GM19463 (cell line): ENCODE measurements around the gene GZMA.

Experiments
- ATAC-seq: cut with Tn5 transposase; IDR thresholded peaks from one replicate; pipeline ENCODE4 v1.9.1; 2021; ENCODE audit warnings: mild to moderate bottlenecking, moderate library complexity; ENCODE audit not compliant: unreplicated experiment

The GZMA gene

DNA sequence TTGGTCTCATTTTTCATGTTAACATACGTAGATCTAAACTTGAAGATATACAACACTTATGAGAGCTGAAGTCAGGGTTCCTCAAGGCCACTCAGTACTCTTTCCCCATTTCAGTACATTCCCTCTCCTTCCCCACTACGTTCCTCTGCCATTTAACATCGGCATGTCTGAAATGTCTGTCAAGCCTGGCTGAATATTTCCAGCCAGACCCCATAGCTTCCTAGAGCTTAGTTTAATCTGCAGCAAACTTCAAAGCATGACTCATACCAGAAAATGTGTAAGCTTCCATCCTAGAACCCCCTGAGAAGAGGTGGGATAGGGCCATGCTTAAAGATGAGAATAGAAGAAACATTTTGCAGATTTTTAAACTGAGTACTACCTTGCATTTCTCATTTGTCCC is 6.2 kb downstream of the GZMA start:
- ATAC-seq = no peak

- ATAC-seq = no peak
These were observed 7.8 kb downstream of the GZMA start for GRCh38 chr5:55110217-55110616.

DNA sequence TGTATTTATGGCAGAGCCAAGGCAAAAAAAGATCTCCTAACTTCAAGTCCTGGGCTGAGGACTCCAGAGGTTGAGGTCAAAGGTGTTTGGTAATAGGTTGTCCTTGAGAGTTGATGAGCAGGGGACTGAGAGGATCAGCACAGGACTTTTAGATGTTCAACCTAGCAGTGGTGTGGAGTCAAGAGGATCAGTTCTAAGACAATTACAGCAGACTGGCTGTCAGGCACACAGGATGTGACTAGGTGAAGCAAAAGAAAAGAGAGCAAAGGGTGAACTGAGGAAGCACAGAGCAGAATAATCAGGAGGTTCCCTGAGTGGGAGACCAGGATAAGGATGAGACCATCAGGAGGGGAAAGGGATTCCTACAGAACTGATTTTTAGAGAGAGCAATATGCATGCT is 10.9 kb downstream of the GZMA start:
- no peak for ATAC-seq

DNA sequence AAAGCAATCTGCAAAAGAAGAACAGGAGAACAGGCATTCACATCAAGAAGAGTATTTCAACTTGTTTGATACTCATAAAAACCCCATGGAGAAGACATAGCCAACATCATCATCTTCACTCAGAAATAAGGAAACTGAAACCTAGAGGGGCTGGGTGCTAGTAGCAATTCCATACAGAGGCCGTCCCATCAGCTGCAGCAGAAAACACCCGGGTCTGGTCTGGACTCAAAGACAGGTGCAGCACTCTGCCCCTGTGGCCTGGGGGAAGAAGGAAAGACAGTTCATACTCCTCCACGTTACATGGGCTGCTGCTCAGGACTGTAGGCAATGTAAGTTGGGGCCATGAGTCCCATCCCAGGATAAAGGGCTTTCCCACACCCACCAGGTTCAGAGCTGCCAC is 11.6 kb downstream of the GZMA start:
- no peak for ATAC-seq

DNA sequence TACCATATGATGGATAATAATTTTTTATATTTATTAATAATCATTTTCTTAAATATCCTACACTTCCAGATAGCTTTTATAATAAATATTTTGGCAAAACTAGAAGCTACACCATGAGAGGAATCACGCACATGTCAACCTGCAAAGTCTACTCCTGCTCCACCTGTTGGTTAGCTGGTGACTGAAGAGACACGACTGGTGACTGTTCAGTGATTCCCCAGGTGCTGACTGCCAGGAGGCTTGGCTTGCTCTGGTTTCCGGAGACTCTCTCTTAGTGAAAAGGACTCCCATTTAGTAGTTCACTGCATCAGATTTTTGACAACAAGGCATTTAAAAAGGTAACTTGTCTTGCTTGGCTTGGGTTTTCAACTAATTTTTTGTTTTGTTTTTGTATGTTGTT is 20.9 kb downstream of the GZMA start:
- no peak for ATAC-seq

DNA sequence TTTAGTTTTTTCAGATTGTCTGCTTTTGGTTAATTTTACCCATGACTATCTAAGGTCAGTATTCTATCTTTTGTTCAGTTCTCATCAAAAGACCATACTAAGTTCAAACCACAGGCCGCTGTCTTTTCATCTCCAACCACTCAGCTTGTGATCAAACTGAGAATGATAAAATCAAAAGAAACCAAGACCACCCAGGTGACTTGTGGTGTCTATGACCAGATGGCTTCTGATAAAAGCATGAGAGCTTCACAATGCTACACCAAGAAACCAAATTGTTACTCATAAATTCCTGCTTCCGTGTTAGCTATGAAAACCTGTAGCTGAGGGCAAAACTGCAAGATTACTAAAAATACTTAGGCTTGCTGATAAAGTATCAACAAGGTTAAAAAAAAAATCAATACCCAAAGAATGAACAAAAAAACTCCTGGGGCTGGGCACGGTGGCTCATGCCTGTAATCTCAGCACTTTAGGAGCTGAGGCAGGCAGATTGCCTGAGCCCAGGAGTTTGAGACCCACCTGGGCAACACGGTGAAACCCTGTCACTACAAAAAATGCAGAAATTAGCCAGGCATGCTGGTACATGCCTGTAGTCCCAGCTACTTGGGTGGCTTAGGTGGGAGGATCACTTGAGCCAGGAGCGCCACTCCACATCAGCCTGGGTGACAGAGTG is 31.7 kb downstream of the GZMA start:
- ATAC-seq = no peak

- ATAC-seq = no peak
These were observed 34.1 kb downstream of the GZMA start for GRCh38 chr5:55136521-55136920.

DNA sequence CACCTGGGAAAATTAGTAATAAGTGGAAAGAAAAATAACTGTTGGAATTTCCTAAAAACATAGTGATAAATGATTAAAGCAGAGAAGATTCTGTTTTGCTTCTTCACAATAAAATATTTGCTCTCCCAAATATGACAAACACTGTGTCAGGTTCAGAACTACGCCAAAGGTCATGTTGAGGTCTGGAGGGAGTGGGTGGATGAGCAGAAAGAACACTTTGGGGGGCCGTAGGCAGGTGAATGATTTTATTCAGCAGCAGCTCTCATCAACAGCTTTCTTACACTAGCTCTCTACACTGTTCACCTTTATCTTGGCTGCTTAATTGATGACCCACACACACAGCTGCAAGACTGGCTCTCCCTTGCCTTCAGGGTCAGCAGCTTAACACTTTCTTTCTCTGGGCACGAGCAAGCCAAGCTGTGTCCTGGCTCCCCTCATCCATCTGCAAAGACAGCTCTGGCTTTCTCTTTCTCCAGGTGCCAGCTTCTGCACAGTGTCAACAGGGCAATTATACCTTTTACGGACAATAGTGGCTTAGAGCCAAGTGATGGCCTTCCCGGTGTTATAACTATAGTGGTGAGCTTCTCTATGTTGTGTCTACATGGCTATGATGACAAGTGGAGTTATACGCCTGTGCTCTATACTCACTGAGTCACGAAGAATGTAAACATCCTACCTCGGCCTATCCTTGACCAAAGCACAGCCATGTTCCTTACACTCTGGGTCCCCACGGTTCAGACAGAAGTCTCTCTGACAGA is 38.6 kb downstream of the GZMA start:
- no peak for ATAC-seq

GRCh38 chr5:55141945-55142690 is 39.7 kb downstream of the GZMA start:
- ATAC-seq = no peak

GRCh38 chr5:55143624-55144023 is 41.2 kb downstream of the GZMA start:
- ATAC-seq = no peak

DNA sequence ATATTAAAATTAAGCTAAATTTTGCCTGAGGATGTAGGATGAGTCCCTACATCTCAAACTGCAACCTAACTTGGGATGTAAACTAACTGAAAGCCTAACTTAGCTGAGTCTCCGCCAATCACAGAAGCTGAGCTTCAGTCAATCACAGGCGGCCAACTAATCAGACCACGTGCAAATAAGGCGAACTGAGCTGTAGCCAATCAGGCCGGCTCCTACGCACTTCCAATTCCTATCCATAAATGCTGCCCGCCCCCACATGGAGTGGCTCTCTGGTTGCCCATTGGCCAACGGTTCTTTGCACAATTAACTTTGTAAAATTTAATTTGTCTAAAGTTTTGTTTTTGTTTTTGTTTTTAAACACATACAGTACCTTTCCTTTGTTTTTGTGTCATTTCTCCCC is 43.6 kb downstream of the GZMA start:
- ATAC-seq = no peak

DNA sequence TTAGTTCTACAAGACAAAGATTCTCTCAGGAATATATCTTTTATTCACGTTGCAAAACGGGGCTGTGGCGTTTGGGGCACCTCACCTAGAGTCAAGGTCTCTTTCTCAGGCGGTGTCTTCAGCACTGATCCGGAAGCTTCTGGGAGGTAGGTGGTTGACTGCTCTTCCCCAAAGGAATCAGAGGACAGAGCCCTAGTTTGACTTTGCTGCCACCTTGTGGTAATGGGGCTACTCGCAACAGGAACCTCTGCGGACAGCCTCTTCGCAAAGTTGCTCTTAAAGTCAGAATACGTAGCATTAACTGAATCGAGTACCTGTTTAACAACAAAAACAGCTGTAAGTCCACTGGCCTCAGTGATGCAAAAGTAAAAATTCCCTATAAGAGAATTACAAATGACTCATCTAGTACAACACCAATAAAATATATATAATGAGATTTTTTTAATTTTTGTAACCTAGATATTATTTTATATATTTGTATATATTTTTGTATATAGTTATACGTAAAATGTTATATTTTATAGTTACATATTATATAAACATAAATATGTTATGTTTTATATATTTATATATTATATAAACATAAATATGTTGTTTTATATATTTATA is 44.2 kb downstream of the GZMA start:
- peak; percentile 87 for ATAC-seq

DNA sequence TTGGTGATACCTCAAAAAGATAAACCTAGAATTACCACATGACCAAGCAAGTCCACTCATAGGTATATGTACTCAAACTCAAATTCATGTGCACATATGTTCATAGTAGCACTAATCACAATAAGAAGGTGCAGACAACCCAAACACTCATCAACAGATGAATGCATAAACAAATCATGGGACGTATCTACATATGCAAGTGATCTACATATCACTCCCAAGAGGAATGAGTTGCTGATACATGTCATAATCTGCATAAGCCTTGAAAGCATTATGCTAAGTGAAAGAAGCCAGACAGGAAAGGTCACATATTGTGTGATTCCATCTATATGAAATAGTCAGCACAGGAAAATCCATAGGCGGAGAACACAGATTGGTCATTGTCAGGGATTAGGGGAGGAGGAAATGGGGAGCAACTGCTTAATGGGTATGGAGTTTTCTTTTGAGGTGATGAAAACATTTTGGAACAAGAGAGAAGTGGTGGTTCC is 46.9 kb downstream of the GZMA start:
- no peak for ATAC-seq

DNA sequence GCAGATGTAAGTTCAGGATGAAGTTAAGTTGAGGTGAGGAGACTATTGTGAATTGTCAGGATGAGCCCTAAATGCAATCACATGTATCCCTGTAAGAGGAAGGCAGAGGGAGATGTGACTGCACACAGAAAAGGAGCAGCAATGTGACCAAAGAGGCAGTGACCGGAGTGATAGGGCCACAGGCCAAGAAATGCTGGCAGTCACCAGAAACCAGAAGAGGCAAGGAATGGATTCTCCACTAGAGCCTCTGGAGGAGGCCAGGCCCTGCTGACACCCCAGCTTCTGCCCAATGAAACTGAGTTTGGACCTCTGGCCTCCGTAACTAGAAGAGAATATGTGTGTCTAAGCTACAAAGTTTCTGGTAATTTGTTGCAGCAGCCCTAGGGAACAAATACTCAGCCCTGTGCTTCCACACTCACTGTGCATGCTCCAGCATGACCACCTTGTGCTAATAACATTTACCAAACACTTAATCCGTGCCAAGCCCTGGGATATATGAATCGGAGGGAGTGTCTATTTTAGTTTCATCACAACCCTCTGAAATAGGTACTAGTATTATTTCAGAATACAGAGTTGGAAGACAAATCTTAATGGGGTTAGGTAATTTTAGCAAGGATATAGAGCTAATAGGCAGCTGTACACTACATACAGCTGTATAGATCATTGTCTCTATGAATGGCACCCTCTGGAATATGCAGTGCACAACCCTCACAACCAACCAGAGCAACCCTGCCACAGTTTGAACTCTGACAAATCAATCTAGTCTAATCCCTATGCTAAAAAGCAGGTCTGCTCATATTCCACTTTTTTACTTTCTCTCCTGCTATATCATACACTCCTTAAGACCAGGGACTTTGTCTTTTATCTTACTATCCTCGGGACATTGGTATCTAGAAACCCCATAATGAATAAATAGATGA is 49.7 kb downstream of the GZMA start:
- ATAC-seq = no peak

GRCh38 chr5:55154873-55155272 is 52.4 kb downstream of the GZMA start:
- ATAC-seq = no peak
